ENCODE data around the gene TSPAN4.

The TSPAN4 gene

GRCh38 chr11:894575-895201, 52.0 kb downstream of the TSPAN4 start:
- TF ChIP-seq, protein P1, sequence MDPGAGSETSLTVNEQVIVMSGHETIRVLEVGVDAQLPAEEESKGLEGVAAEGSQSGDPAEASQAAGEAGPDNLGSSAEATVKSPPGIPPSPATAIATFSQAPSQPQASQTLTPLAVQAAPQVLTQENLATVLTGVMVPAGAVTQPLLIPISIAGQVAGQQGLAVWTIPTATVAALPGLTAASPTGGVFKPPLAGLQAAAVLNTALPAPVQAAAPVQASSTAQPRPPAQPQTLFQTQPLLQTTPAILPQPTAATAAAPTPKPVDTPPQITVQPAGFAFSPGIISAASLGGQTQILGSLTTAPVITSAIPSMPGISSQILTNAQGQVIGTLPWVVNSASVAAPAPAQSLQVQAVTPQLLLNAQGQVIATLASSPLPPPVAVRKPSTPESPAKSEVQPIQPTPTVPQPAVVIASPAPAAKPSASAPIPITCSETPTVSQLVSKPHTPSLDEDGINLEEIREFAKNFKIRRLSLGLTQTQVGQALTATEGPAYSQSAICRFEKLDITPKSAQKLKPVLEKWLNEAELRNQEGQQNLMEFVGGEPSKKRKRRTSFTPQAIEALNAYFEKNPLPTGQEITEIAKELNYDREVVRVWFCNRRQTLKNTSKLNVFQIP (CRISPR knock-in tag; IDR thresholded peaks at IDR 0.05; ENCODE audit: borderline replicate concordance, low read depth): no peak
- TF ChIP-seq CREB5 (CRISPR knock-in tag; IDR thresholded peaks at IDR 0.05; ENCODE audit: low read depth): no peak
- TF ChIP-seq RARB (CRISPR knock-in tag; IDR thresholded peaks at IDR 0.05): no peak
- no peak for TF ChIP-seq PPARA (CRISPR knock-in tag; IDR thresholded peaks at IDR 0.05; ENCODE audit: borderline replicate concordance)
- no peak for TF ChIP-seq CSDC2 (CRISPR knock-in tag; IDR thresholded peaks at IDR 0.05)
- TF ChIP-seq CSRNP3 (CRISPR knock-in tag; IDR thresholded peaks at IDR 0.05): no peak
- no peak for TF ChIP-seq SNAI2 (CRISPR knock-in tag; IDR thresholded peaks at IDR 0.05)
- TF ChIP-seq ZNF70 (CRISPR knock-in tag; IDR thresholded peaks at IDR 0.05): no peak
- TF ChIP-seq ZFP30 (CRISPR knock-in tag; IDR thresholded peaks at IDR 0.05): no peak
- no peak for TF ChIP-seq ZNF565 (CRISPR knock-in tag; conservative IDR thresholded peaks at IDR 0.05; ENCODE audit: low read depth)
- TF ChIP-seq GLIS3 (CRISPR knock-in tag; IDR thresholded peaks at IDR 0.05): no peak
- no peak for TF ChIP-seq BACH2 (CRISPR knock-in tag; IDR thresholded peaks at IDR 0.05; ENCODE audit: borderline replicate concordance)
- TF ChIP-seq ESRRG (CRISPR knock-in tag; IDR thresholded peaks at IDR 0.05): no peak
- TF ChIP-seq TOX (CRISPR knock-in tag; IDR thresholded peaks at IDR 0.05; ENCODE audit: borderline replicate concordance): no peak
- TF ChIP-seq, protein P2, sequence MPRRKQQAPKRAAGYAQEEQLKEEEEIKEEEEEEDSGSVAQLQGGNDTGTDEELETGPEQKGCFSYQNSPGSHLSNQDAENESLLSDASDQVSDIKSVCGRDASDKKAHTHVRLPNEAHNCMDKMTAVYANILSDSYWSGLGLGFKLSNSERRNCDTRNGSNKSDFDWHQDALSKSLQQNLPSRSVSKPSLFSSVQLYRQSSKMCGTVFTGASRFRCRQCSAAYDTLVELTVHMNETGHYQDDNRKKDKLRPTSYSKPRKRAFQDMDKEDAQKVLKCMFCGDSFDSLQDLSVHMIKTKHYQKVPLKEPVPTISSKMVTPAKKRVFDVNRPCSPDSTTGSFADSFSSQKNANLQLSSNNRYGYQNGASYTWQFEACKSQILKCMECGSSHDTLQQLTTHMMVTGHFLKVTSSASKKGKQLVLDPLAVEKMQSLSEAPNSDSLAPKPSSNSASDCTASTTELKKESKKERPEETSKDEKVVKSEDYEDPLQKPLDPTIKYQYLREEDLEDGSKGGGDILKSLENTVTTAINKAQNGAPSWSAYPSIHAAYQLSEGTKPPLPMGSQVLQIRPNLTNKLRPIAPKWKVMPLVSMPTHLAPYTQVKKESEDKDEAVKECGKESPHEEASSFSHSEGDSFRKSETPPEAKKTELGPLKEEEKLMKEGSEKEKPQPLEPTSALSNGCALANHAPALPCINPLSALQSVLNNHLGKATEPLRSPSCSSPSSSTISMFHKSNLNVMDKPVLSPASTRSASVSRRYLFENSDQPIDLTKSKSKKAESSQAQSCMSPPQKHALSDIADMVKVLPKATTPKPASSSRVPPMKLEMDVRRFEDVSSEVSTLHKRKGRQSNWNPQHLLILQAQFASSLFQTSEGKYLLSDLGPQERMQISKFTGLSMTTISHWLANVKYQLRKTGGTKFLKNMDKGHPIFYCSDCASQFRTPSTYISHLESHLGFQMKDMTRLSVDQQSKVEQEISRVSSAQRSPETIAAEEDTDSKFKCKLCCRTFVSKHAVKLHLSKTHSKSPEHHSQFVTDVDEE (CRISPR knock-in tag; IDR thresholded peaks at IDR 0.05): no peak

GRCh38 chr11:895331-896110, 52.9 kb downstream of the TSPAN4 start:
- ATAC-seq: no peak
- no peak for TF ChIP-seq CSDC2 (CRISPR knock-in tag; IDR thresholded peaks at IDR 0.05)

More at GRCh38 chr11:894575-895201, 52.0 kb downstream of the TSPAN4 start:
- no peak for ATAC-seq

GRCh38 chr11:897253-898142, 54.8 kb downstream of the TSPAN4 start:
- TF ChIP-seq ZNF70 (CRISPR knock-in tag; IDR thresholded peaks at IDR 0.05): no peak
- TF ChIP-seq PPARA (CRISPR knock-in tag; IDR thresholded peaks at IDR 0.05; ENCODE audit: borderline replicate concordance): no peak
- TF ChIP-seq ZNF565 (CRISPR knock-in tag; conservative IDR thresholded peaks at IDR 0.05; ENCODE audit: low read depth): no peak
- TF ChIP-seq CSDC2 (CRISPR knock-in tag; IDR thresholded peaks at IDR 0.05): no peak
- no peak for TF ChIP-seq CSRNP3 (CRISPR knock-in tag; IDR thresholded peaks at IDR 0.05)
- TF ChIP-seq ESRRG (CRISPR knock-in tag; IDR thresholded peaks at IDR 0.05): no peak
- no peak for TF ChIP-seq CREB5 (CRISPR knock-in tag; IDR thresholded peaks at IDR 0.05; ENCODE audit: low read depth)
- no peak for TF ChIP-seq ZC3H10 (CRISPR knock-in tag; IDR thresholded peaks at IDR 0.05)
- TF ChIP-seq SNAI2 (CRISPR knock-in tag; IDR thresholded peaks at IDR 0.05): no peak
- no peak for TF ChIP-seq TCF4 (CRISPR knock-in tag; IDR thresholded peaks at IDR 0.05; ENCODE audit: borderline replicate concordance)
- no peak for TF ChIP-seq ISL1 (CRISPR knock-in tag; IDR thresholded peaks at IDR 0.05)
- no peak for TF ChIP-seq ARNTL (CRISPR knock-in tag; IDR thresholded peaks at IDR 0.05; ENCODE audit: borderline replicate concordance, low read depth)
- TF ChIP-seq OSR1 (CRISPR knock-in tag; IDR thresholded peaks at IDR 0.05): no peak

More at GRCh38 chr11:897253-898142, 54.8 kb downstream of the TSPAN4 start:
- ATAC-seq: peak; percentile 6; the same call in 2 of the 3 replicates
